H1 (cell line): ENCODE results near the gene RAB3GAP1.

Experiments
- CTCF ChIP-seq, 3 experiments: IDR thresholded peaks; 1 replicate in 2 of 3; 2 replicates in 1 of 3; pipeline versions ENCODE4 v1.5.1 to v1.6.1; 2011; ENCODE audit warnings: low read length in 3 of 3, mild to moderate bottlenecking in 3 of 3, inconsistent platforms in 2 of 3, low read depth in 1 of 3, moderate library complexity in 1 of 3; ENCODE audit not compliant: insufficient read depth in 1 of 3; ENCODE audit errors: control extremely low read depth in 1 of 3
- EGR1 ChIP-seq: IDR thresholded peaks from 2 replicates; pipeline ENCODE4 v1.6.1; 2011; ENCODE audit warnings: low read depth, low read length, borderline replicate concordance
- TAF1 ChIP-seq: IDR thresholded peaks from 2 replicates; pipeline ENCODE4 v1.6.1; 2011; ENCODE audit warnings: mild to moderate bottlenecking, low read depth, low read length

- TF ChIP-seq CTCF (IDR thresholded peaks at IDR 0.05; ENCODE audit: control extremely low read depth in 1 of 3, insufficient read depth in 1 of 3, low read depth in 1 of 3, low read length in 3 of 3) (no peak), TAF1 (no peak), EGR1 (no peak)
Observed at GRCh38 chr2:135037831-135038230, 14.3 kb upstream of the RAB3GAP1 start.
